H9 (cell line): ENCODE data around the gene RINL. TPM values are rescaled to one million over a fixed set of nuclear protein-coding genes. Genes with fewer than 3 reads are reported as not detected.

Source experiments
- DNase-seq: peaks from one replicate; pipeline ENCODE4 v3.0.0-alpha.2; 2017
- H2AFZ ChIP-seq: one replicate; pipeline ENCODE4 v1.6.1; 2013; ENCODE audit warnings: mild to moderate bottlenecking, low read length, control low read depth, moderate library complexity
- H2AK5ac ChIP-seq: 2 replicates; pipeline ENCODE4 v1.6.1; 2013; ENCODE audit warnings: low read length, control low read depth, mixed read lengths; ENCODE audit not compliant: insufficient read length
- H2BK120ac ChIP-seq: one replicate; pipeline ENCODE4 v1.6.1; 2013; ENCODE audit warnings: low read depth, mild to moderate bottlenecking, low read length, control low read depth, inconsistent platforms; ENCODE audit not compliant: poor library complexity, severe bottlenecking
- H2BK12ac ChIP-seq: 2 replicates; pipeline ENCODE4 v1.6.1; 2013; ENCODE audit warnings: low read length, control low read depth, mixed read lengths, low read depth; ENCODE audit not compliant: insufficient read length
- H2BK15ac ChIP-seq: 2 replicates; pipeline ENCODE4 v1.6.1; 2013; ENCODE audit warnings: low read depth, low read length, control low read depth
- H2BK20ac ChIP-seq: one replicate; pipeline ENCODE4 v1.6.1; 2013; ENCODE audit warnings: low read depth, mild to moderate bottlenecking, low read length, control low read depth, inconsistent platforms; ENCODE audit not compliant: poor library complexity, severe bottlenecking
- H2BK5ac ChIP-seq: 2 replicates; pipeline ENCODE4 v1.6.1; 2013; ENCODE audit warnings: low read length, control low read depth, mixed read lengths; ENCODE audit not compliant: insufficient read length
- H3K14ac ChIP-seq: 2 replicates; pipeline ENCODE4 v1.6.1; 2013; ENCODE audit warnings: low read length, control low read depth; ENCODE audit not compliant: insufficient read depth
- H3K18ac ChIP-seq: 2 replicates; pipeline ENCODE4 v1.6.1; 2013; ENCODE audit warnings: low read depth, mild to moderate bottlenecking, mixed read lengths, low read length, control low read depth; ENCODE audit not compliant: insufficient read length
- H3K23ac ChIP-seq: 2 replicates; pipeline ENCODE4 v1.6.1; 2013; ENCODE audit warnings: low read length, control low read depth, mixed read lengths, low read depth; ENCODE audit not compliant: insufficient read length
- H3K23me2 ChIP-seq: 2 replicates; pipeline ENCODE4 v1.6.1; 2013; ENCODE audit warnings: low read depth, mild to moderate bottlenecking, mixed read lengths, low read length, control low read depth; ENCODE audit not compliant: insufficient read length, poor library complexity, severe bottlenecking
- H3K27ac ChIP-seq: 2 replicates; pipeline ENCODE4 v1.5.1; 2013; ENCODE audit warnings: low read length, control low read depth, mixed read lengths, low read depth; ENCODE audit not compliant: insufficient read length
- H3K27me3 ChIP-seq: 2 replicates; pipeline ENCODE4 v1.6.1; 2013; ENCODE audit warnings: low read length, control low read depth, inconsistent platforms; ENCODE audit not compliant: insufficient read depth
- H3K4ac ChIP-seq: 2 replicates; pipeline ENCODE4 v1.6.1; 2013; ENCODE audit warnings: low read depth, mild to moderate bottlenecking, control low read depth, inconsistent platforms, low read length, moderate library complexity
- H3K4me1 ChIP-seq: 2 replicates; pipeline ENCODE4 v1.6.1; 2013; ENCODE audit warnings: low read length, control low read depth, inconsistent platforms; ENCODE audit not compliant: insufficient read depth
- H3K4me2 ChIP-seq: 2 replicates; pipeline ENCODE4 v1.6.1; 2013; ENCODE audit warnings: low read length, control low read depth, mixed read lengths; ENCODE audit not compliant: insufficient read length, insufficient read depth
- H3K56ac ChIP-seq: 2 replicates; pipeline ENCODE4 v1.6.1; 2013; ENCODE audit warnings: low read depth, mild to moderate bottlenecking, mixed read lengths, low read length, control low read depth; ENCODE audit not compliant: insufficient read length
- H3K79me1 ChIP-seq: 2 replicates; pipeline ENCODE4 v1.6.1; 2013; ENCODE audit warnings: low read depth, mild to moderate bottlenecking, moderate library complexity, low read length, control low read depth, inconsistent platforms; ENCODE audit not compliant: insufficient read depth, poor library complexity, severe bottlenecking
- H3K79me2 ChIP-seq: 2 replicates; pipeline ENCODE4 v1.6.1; 2013; ENCODE audit warnings: low read length, control low read depth, inconsistent platforms; ENCODE audit not compliant: insufficient read depth
- H3K9ac ChIP-seq: 2 replicates; pipeline ENCODE4 v1.6.1; 2013; ENCODE audit warnings: low read length, control low read depth, mixed read lengths; ENCODE audit not compliant: insufficient read length; ENCODE audit errors: extremely low read depth
- H3K9me3 ChIP-seq: one replicate; pipeline ENCODE4 v1.6.1; 2013; ENCODE audit warnings: low read depth, low read length, inconsistent platforms; ENCODE audit not compliant: control insufficient read depth
- H3T11ph ChIP-seq: one replicate; pipeline ENCODE4 v1.6.1; 2013; ENCODE audit warnings: mild to moderate bottlenecking, low read length, control low read depth, inconsistent platforms
- H4K20me1 ChIP-seq: one replicate; pipeline ENCODE4 v1.6.1; 2013; ENCODE audit not compliant: control insufficient read depth, insufficient read length, insufficient read depth
- H4K5ac ChIP-seq: 2 replicates; pipeline ENCODE4 v1.6.1; 2013; ENCODE audit warnings: low read depth, mild to moderate bottlenecking, mixed read lengths, low read length, control low read depth; ENCODE audit not compliant: insufficient read length
- H4K8ac ChIP-seq: replicated peaks from 2 replicates; pipeline ENCODE4 v1.6.1; 2013; ENCODE audit warnings: low read length, control low read depth, mixed read lengths, low read depth; ENCODE audit not compliant: insufficient read length
- H4K91ac ChIP-seq: 2 replicates; pipeline ENCODE4 v1.6.1; 2013; ENCODE audit warnings: low read depth, mild to moderate bottlenecking, moderate library complexity, mixed read lengths, low read length, control low read depth; ENCODE audit not compliant: insufficient read length
- H3K27ac Mint-ChIP-seq, 3 experiments: 2 replicates in 2 of 3; 3 replicates in 1 of 3; pipeline ENCODE4 v1.8.0; 2020 to 2021; ENCODE audit warnings: mixed read lengths in 3 of 3, mild to moderate bottlenecking in 1 of 3, moderate library complexity in 1 of 3
- H3K27me3 Mint-ChIP-seq: 2 replicates; pipeline ENCODE4 v1.8.0; 2021; ENCODE audit warnings: low read depth, mild to moderate bottlenecking, moderate library complexity, mixed read lengths
- H3K36me3 Mint-ChIP-seq, 3 experiments: 2 replicates in 2 of 3; 3 replicates in 1 of 3; pipeline ENCODE4 v1.8.0; 2020 to 2021; ENCODE audit warnings: low read depth in 3 of 3, mixed read lengths in 3 of 3; ENCODE audit not compliant: insufficient read depth in 1 of 3
- H3K4me1 Mint-ChIP-seq, 2 experiments: 2 replicates each; pipeline ENCODE4 v1.8.0; 2020; ENCODE audit warnings: mixed read lengths in 2 of 2
- H3K4me3 Mint-ChIP-seq, 2 experiments: 2 replicates in 1 of 2; 3 replicates in 1 of 2; pipeline ENCODE4 v1.8.0; 2020 to 2021; ENCODE audit warnings: mild to moderate bottlenecking in 2 of 2, mixed read lengths in 2 of 2, moderate library complexity in 1 of 2
- H3K9me3 Mint-ChIP-seq, 2 experiments: 2 replicates in 1 of 2; 3 replicates in 1 of 2; pipeline ENCODE4 v1.8.0; 2020; ENCODE audit warnings: mild to moderate bottlenecking in 2 of 2, mixed read lengths in 2 of 2, moderate library complexity in 1 of 2
- WGBS: extraction: QIAGEN DNeasy Blood & Tissue Kit; methylation state at CpG from one replicate; pipeline ENCODE4 v1.1.7; 2013; ENCODE audit warnings: missing lambda C conversion rate, low lambda C conversion rate, mixed read lengths; ENCODE audit not compliant: insufficient read length; ENCODE audit errors: extremely low coverage; 5-methylcytosine and 5-hydroxymethylcytosine counted together
- total RNA-seq: library from RNA; stranded (reverse); gene quantifications from 2 replicates; pipeline ENCODE4 v1.2.1, GENCODE V29; 2021
- TF ChIP-seq, protein P1 (sequence below): fragments of 200-600 bp; sonication (generic); conservative IDR thresholded peaks from 3 replicates; pipeline ENCODE4 v1.8.0; 2021; ENCODE audit warnings: antibody characterized with exemption, mild to moderate bottlenecking

RINL gene
- total RNA-seq, 1 experiment from 2014 or later: 6.4 TPM

GRCh38 chr19:38867171-38867780, 10.8 kb downstream of the RINL start:
- no peaks in the 10 kb centered on the region for H3K23me2 ChIP-seq
- H3K4me2 ChIP-seq: no peak overlapping the region
- no peaks in the 10 kb centered on the region; the same call in 1 of the 2 replicates for H3K4me1 ChIP-seq
- H3K14ac ChIP-seq: no peak overlapping the region
- H2BK120ac ChIP-seq: no peak overlapping the region
- no peak overlapping the region for H2BK20ac ChIP-seq
- H4K5ac ChIP-seq: no peak overlapping the region
- H3K27me3 ChIP-seq: no peaks in the 10 kb centered on the region; the same call in 1 of the 2 replicates
- H2AK5ac ChIP-seq: no peak overlapping the region
- H3K23ac ChIP-seq: no peak overlapping the region
- no peak overlapping the region for H3K56ac ChIP-seq
- no peak for DNase-seq
- peaks cover 14 to 19% of the 10 kb centered on the region in 2 experiments for H3K4me1 Mint-ChIP-seq
- no peak overlapping the region for H3K4me3 Mint-ChIP-seq
- H3K18ac ChIP-seq: no peak overlapping the region
- TF ChIP-seq, protein P1, sequence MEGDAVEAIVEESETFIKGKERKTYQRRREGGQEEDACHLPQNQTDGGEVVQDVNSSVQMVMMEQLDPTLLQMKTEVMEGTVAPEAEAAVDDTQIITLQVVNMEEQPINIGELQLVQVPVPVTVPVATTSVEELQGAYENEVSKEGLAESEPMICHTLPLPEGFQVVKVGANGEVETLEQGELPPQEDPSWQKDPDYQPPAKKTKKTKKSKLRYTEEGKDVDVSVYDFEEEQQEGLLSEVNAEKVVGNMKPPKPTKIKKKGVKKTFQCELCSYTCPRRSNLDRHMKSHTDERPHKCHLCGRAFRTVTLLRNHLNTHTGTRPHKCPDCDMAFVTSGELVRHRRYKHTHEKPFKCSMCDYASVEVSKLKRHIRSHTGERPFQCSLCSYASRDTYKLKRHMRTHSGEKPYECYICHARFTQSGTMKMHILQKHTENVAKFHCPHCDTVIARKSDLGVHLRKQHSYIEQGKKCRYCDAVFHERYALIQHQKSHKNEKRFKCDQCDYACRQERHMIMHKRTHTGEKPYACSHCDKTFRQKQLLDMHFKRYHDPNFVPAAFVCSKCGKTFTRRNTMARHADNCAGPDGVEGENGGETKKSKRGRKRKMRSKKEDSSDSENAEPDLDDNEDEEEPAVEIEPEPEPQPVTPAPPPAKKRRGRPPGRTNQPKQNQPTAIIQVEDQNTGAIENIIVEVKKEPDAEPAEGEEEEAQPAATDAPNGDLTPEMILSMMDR: no peak
- no peaks in the 10 kb centered on the region for H3K9me3 Mint-ChIP-seq
- H3K27ac ChIP-seq: no peak overlapping the region
- H2AFZ ChIP-seq: no peak overlapping the region
- no peak overlapping the region for H3K4ac ChIP-seq
- no peak overlapping the region for H4K8ac ChIP-seq
- no peak overlapping the region for H3T11ph ChIP-seq
- H2BK12ac ChIP-seq: no peak overlapping the region
- no peaks in the 10 kb centered on the region for H3K9me3 ChIP-seq
- no peaks in the 10 kb centered on the region; a peak in 1 of 7 replicates for H3K36me3 Mint-ChIP-seq
- no peak overlapping the region for H3K27ac Mint-ChIP-seq
- H3K9ac ChIP-seq: no peak overlapping the region
- WGBS: no CpG with 5 or more reads among the region's 10 CpGs
- H3K27me3 Mint-ChIP-seq: peaks cover 12% of the 10 kb centered on the region
- H2BK5ac ChIP-seq: no peak overlapping the region
- no peak overlapping the region for H2BK15ac ChIP-seq
- H3K79me2 ChIP-seq: no peaks in the 10 kb centered on the region
- no peak overlapping the region for H4K91ac ChIP-seq
- H4K20me1 ChIP-seq: no peaks in the 10 kb centered on the region
- H3K79me1 ChIP-seq: no peaks in the 10 kb centered on the region
